SK-N-SH (cell line): ENCODE measurements around the gene CCDC78. TPM values are rescaled to one million over a fixed set of nuclear protein-coding genes. Genes with fewer than 3 reads are reported as not detected.

Experiments
- CTCF ChIA-PET: fragments of 300-600, 350-600 bp; formaldehyde crosslinking; extraction: SDS; loops from one replicate; lab custom pipeline; 2021; lab: Yijun Ruan, JAX
- POLR2A ChIA-PET: fragments of 350-600 bp; sonication (Branson Sonifier 250); formaldehyde crosslinking; extraction: SDS; loops from one replicate; lab custom pipeline; 2020; ENCODE audit warnings: antibody characterized with exemption, inconsistent platforms; lab: Yijun Ruan, JAX
- DNase-seq: peaks from one replicate; pipeline ENCODE4 v3.0.0; 2012
- H2AFZ ChIP-seq: fragments of 200-600 bp; sonication (generic); 2 replicates; pipeline ENCODE4 v1.8.1; 2016; ENCODE audit warnings: antibody characterized with exemption, mild to moderate bottlenecking, low read depth
- H3F3A ChIP-seq: fragments of 200-600 bp; sonication (generic); replicated peaks from 2 replicates; pipeline ENCODE3; 2016; ENCODE audit warnings: antibody characterized with exemption, mild to moderate bottlenecking; ENCODE audit not compliant: insufficient read depth
- H3K27ac ChIP-seq, 2 experiments: fragments of 200-500 bp in 1 of 2; fragments of 200-600 bp in 1 of 2; sonication (Bioruptor generic) in 1 of 2; sonication (generic), shearing (Covaris generic) in 1 of 2; 2 replicates each; pipeline versions ENCODE4 v1.5.1 to v1.6.1; 2014 to 2016; ENCODE audit warnings: low read depth in 2 of 2, inconsistent platforms in 1 of 2, low read length in 1 of 2, mild to moderate bottlenecking in 1 of 2, mixed read lengths in 1 of 2
- H3K27me3 ChIP-seq: fragments of 200-600 bp; sonication (generic), shearing (Covaris generic); 2 replicates; pipeline ENCODE4 v1.6.1; 2016; ENCODE audit warnings: mixed run types; ENCODE audit not compliant: insufficient read depth
- H3K36me3 ChIP-seq, 2 experiments: fragments of 200-500 bp in 1 of 2; fragments of 200-600 bp in 1 of 2; sonication (Bioruptor generic) in 1 of 2; sonication (generic) in 1 of 2; replicated peaks in 1 of 2; 2 replicates each; pipeline versions ENCODE3 to v1.5.1; 2014 to 2016; ENCODE audit warnings: low read length in 1 of 2, mild to moderate bottlenecking in 1 of 2; ENCODE audit not compliant: insufficient read depth in 2 of 2, control insufficient read depth in 1 of 2
- H3K4me1 ChIP-seq, 2 experiments: fragments of 200-500 bp in 1 of 2; fragments of 200-600 bp in 1 of 2; sonication (Bioruptor generic) in 1 of 2; sonication (generic), shearing (Covaris generic) in 1 of 2; 2 replicates each; pipeline versions ENCODE4 v1.5.1 to v1.6.1; 2014 to 2016; ENCODE audit warnings: low read depth in 1 of 2, low read length in 1 of 2, mixed run types in 1 of 2; ENCODE audit not compliant: insufficient read depth in 2 of 2, control insufficient read depth in 1 of 2
- H3K4me2 ChIP-seq: fragments of 200-600 bp; sonication (generic), shearing (Covaris generic); 2 replicates; pipeline ENCODE4 v1.6.1; 2017; ENCODE audit warnings: mixed run types
- H3K4me3 ChIP-seq, 2 experiments: fragments of 200-500 bp in 1 of 2; fragments of 200-600 bp in 1 of 2; sonication (Bioruptor generic) in 1 of 2; sonication (generic), shearing (Covaris generic) in 1 of 2; 2 replicates each; pipeline versions ENCODE4 v1.5.1 to v1.8.1; 2014 to 2016; ENCODE audit warnings: low read depth in 2 of 2, inconsistent platforms in 1 of 2, low read length in 1 of 2, mild to moderate bottlenecking in 1 of 2, mixed read lengths in 1 of 2, moderate library complexity in 1 of 2
- H3K79me2 ChIP-seq: fragments of 200-600 bp; sonication (generic); 2 replicates; pipeline ENCODE4 v1.8.1; 2017; ENCODE audit warnings: mild to moderate bottlenecking; ENCODE audit not compliant: insufficient read depth
- H3K9ac ChIP-seq: fragments of 200-600 bp; sonication (generic); 2 replicates; pipeline ENCODE4 v1.6.1; 2017; ENCODE audit warnings: mixed run types
- H3K9me2 ChIP-seq: fragments of 200-600 bp; sonication (generic); 2 replicates; pipeline ENCODE4 v1.6.1; 2017; ENCODE audit warnings: mixed run types
- H3K9me3 ChIP-seq: fragments of 200-600 bp; sonication (generic); 2 replicates; pipeline ENCODE4 v1.6.1; 2017; ENCODE audit warnings: mixed run types, mild to moderate bottlenecking, moderate library complexity
- H4K20me1 ChIP-seq: fragments of 200-600 bp; sonication (generic); 2 replicates; pipeline ENCODE4 v1.6.1; 2017; ENCODE audit warnings: mild to moderate bottlenecking, mixed run types; ENCODE audit not compliant: insufficient read depth
- CHD2 ChIP-seq: fragments of 150-350 bp; IDR thresholded peaks from 2 replicates; pipeline ENCODE4 v1.6.1; 2018; ENCODE audit warnings: low read length; ENCODE audit not compliant: partially characterized antibody
- EP300 ChIP-seq, 2 experiments: IDR thresholded peaks; 2 replicates each; pipeline versions ENCODE4 v1.4.0 to v1.6.1; 2012; ENCODE audit warnings: borderline replicate concordance in 1 of 2, low read depth in 1 of 2, low read length in 1 of 2
- EZH2phosphoT487 ChIP-seq: fragments of 200-600 bp; sonication (generic); IDR thresholded peaks from 2 replicates; pipeline ENCODE4 v1.6.1; 2017; ENCODE audit warnings: low read depth, mixed run types, mild to moderate bottlenecking, antibody characterized with exemption, moderate library complexity, borderline replicate concordance
- FOXJ3 ChIP-seq: sonication (generic); formaldehyde crosslinking; IDR thresholded peaks from 2 replicates; pipeline ENCODE4 v1.5.1; 2020; ENCODE audit warnings: mild to moderate bottlenecking, missing genetic modification reagents
- GABPA ChIP-seq: IDR thresholded peaks from 2 replicates; pipeline ENCODE4 v1.4.0; 2012; ENCODE audit warnings: low read depth, mild to moderate bottlenecking
- GATA2 ChIP-seq: sonication (generic); formaldehyde crosslinking; IDR thresholded peaks from 2 replicates; pipeline ENCODE4 v1.5.0; 2020; ENCODE audit warnings: mild to moderate bottlenecking, missing genetic modification reagents
- IRF3 ChIP-seq: fragments of 150-350 bp; IDR thresholded peaks from 2 replicates; pipeline ENCODE4 v1.6.1; 2016; ENCODE audit warnings: mild to moderate bottlenecking, low read depth, low read length
- MEF2A ChIP-seq: IDR thresholded peaks from 2 replicates; pipeline ENCODE4 v1.4.0; 2012; ENCODE audit warnings: low read depth, borderline replicate concordance
- MXI1 ChIP-seq: IDR thresholded peaks from 2 replicates; pipeline ENCODE4 v1.6.1; 2012; ENCODE audit warnings: mild to moderate bottlenecking, low read depth, low read length, improper control_type of control experiment
- NFIC ChIP-seq: IDR thresholded peaks from 2 replicates; pipeline ENCODE4 v1.4.0; 2012; ENCODE audit warnings: borderline replicate concordance
- PBX3 ChIP-seq: IDR thresholded peaks from 2 replicates; pipeline ENCODE4; 2012
- POLR2AphosphoS5 ChIP-seq: IDR thresholded peaks from 2 replicates; pipeline ENCODE4 v1.6.1; 2012; ENCODE audit warnings: low read depth, low read length
- RAD21 ChIP-seq: IDR thresholded peaks from 2 replicates; pipeline ENCODE4 v1.6.1; 2012; ENCODE audit warnings: mild to moderate bottlenecking, low read length
- RCOR1 ChIP-seq: fragments of 150-350 bp; IDR thresholded peaks from 2 replicates; pipeline ENCODE4 v1.6.1; 2017; ENCODE audit warnings: antibody characterized with exemption, low read length
- RXRA ChIP-seq: IDR thresholded peaks from 2 replicates; pipeline ENCODE4 v1.4.0; 2012; ENCODE audit warnings: low read depth, mild to moderate bottlenecking, borderline replicate concordance
- TAF1 ChIP-seq: IDR thresholded peaks from 2 replicates; pipeline ENCODE4 v1.6.1; 2012; ENCODE audit warnings: low read depth, mild to moderate bottlenecking, low read length, moderate library complexity, borderline replicate concordance
- TCF12 ChIP-seq: IDR thresholded peaks from 2 replicates; pipeline ENCODE4 v1.4.0; 2012
- TEAD4 ChIP-seq: IDR thresholded peaks from 2 replicates; pipeline ENCODE4 v1.4.0; 2012; ENCODE audit warnings: mild to moderate bottlenecking, borderline replicate concordance; ENCODE audit not compliant: insufficient read depth
- WGBS: methylation state at CpG from one replicate; pipeline ENCODE4 v1.1.6; 2017; ENCODE audit warnings: low lambda C conversion rate; 5-methylcytosine and 5-hydroxymethylcytosine counted together
- polyA plus RNA-seq, 3 experiments: library from polyadenylated mRNA; depleted of rRNA; stranded (reverse); fragments of >200 nt; gene quantifications; 2 replicates each; pipeline ENCODE4 v1.2.3, GENCODE V29; 2012
- TF ChIP-seq, protein P1 (sequence below): fragments of 150-350 bp; IDR thresholded peaks from 2 replicates; pipeline ENCODE4 v1.6.1; 2017; ENCODE audit warnings: antibody characterized with exemption, low read length, low read depth, borderline replicate concordance

CCDC78 gene
- polyA plus RNA-seq, 1 of the 3 experiments (the other 2 are of a cell fraction) = 15.4 TPM

GRCh38 chr16:711084-711483 is 15.2 kb downstream of the CCDC78 start:
- Histone ChIP-seq H3K27me3 (no peaks in the 10 kb centered on the region), H3K4me1 (peaks cover 23 to 42% of the 10 kb centered on the region in 2 experiments; a peak in 2 of 4 replicates)

DNA sequence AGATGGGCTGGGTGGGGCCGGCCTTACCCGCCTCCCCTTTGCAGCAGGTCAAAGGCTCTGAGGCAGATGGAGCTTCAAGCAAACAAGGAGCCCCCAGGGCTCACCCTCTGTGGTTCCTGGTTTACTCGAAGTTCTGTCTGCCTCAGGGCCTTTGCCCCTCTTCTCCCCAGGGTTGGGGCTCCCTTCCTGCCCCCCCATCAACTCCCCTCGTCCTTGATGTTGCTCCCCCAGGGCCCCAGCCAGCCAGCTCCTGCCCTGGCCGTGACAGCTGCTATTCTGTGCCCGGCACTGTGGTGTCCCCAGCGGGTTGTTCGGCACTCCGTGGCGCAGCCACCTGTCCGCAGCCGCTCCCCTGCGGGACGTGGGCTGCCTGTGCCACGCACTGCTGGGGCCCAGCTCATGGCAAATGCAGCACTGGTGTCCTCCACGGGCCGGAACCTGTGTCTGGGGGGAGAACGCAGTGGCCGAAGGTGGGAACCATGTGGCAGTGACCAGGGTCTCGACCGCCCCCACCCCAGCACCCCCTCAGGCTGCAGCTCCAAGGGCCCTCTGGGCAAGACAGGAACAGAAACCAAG is 15.7 kb downstream of the CCDC78 start:
- POLR2A ChIA-PET = interaction anchor here (0.6 to 2.8 kb wide), 4 partner anchors 10 to 35 kb away, joined by 4 to 19 read pairs (median 4); partner anchors contain the start of gene ANTKMT
- H3K9me2 ChIP-seq = no peaks in the 10 kb centered on the region
- DNase-seq = no peak
- CTCF ChIA-PET = interaction anchor here (0.9 to 22.4 kb wide), 12 partner anchors 9 to 393 kb away, joined by 3 to 358 read pairs (median 5); partner anchors contain the start of genes ANTKMT, CCDC78, CHTF18 and CIAO3
- WGBS = 73% methylated on average over 12 of the region's 21 CpGs
- H3K4me2 ChIP-seq = peak overlapping the region; percentile 95; the same call in 1 of the 2 replicates
- no peaks in the 10 kb centered on the region for H3K79me2 ChIP-seq
- H4K20me1 ChIP-seq = no peaks in the 10 kb centered on the region
- TF ChIP-seq TCF12 = no peak
- TF ChIP-seq CHD2 = no peak
- no peak for TF ChIP-seq TAF1
- no peak for TF ChIP-seq NFIC
- TF ChIP-seq RAD21 = no peak
- TF ChIP-seq MXI1 = no peak
- TF ChIP-seq TEAD4 = no peak
- TF ChIP-seq GATA2 (CRISPR knock-in tag) = no peak
- TF ChIP-seq POLR2AphosphoS5 = no peak
- TF ChIP-seq EZH2phosphoT487 = no peak
- no peak for TF ChIP-seq EP300 (IDR thresholded peaks at IDR 0.05; ENCODE audit: borderline replicate concordance in 1 of 2, low read depth in 1 of 2, low read length in 1 of 2)
- TF ChIP-seq RXRA = no peak
- TF ChIP-seq IRF3 = no peak
- TF ChIP-seq PBX3 = no peak
- TF ChIP-seq, protein P1, sequence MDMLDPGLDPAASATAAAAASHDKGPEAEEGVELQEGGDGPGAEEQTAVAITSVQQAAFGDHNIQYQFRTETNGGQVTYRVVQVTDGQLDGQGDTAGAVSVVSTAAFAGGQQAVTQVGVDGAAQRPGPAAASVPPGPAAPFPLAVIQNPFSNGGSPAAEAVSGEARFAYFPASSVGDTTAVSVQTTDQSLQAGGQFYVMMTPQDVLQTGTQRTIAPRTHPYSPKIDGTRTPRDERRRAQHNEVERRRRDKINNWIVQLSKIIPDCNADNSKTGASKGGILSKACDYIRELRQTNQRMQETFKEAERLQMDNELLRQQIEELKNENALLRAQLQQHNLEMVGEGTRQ = no peak
- TF ChIP-seq GABPA = no peak
- no peak for TF ChIP-seq RCOR1
- no peak for TF ChIP-seq FOXJ3
- no peak for TF ChIP-seq MEF2A
- no peaks in the 10 kb centered on the region for H3K36me3 ChIP-seq
- H3F3A ChIP-seq = peaks cover 30% of the 10 kb centered on the region
- peaks cover 23 to 38% of the 10 kb centered on the region in 2 experiments; a peak in 2 of 4 replicates for H3K4me1 ChIP-seq
- peak overlapping the region; percentile 82 to 84; a peak in 3 of 4 replicates for H3K27ac ChIP-seq
- H3K9me3 ChIP-seq = no peaks in the 10 kb centered on the region
- H3K27me3 ChIP-seq = no peaks in the 10 kb centered on the region
- no peak overlapping the region for H2AFZ ChIP-seq
- peak overlapping the region; percentile 60; the same call in 1 of the 2 replicates for H3K9ac ChIP-seq
- H3K4me3 ChIP-seq = no peak overlapping the region

More at GRCh38 chr16:711084-711483, 15.2 kb downstream of the CCDC78 start:
- Histone ChIP-seq H3K79me2 (0 out of 2 replicates have a peak, but pooled peaks cover 2% of the 10 kb centered on the region), H3K4me2 (peak overlapping the region; percentile 47; the same call in 1 of the 2 replicates), H3K9me2 (no peaks in the 10 kb centered on the region), H3K9me3 (no peaks in the 10 kb centered on the region), H3F3A (peaks cover 30% of the 10 kb centered on the region), H3K9ac (no peak overlapping the region), H3K4me3 (no peak overlapping the region), H4K20me1 (no peaks in the 10 kb centered on the region), H3K27ac (no peak overlapping the region), H3K36me3 (no peaks in the 10 kb centered on the region), H2AFZ (no peak overlapping the region)
- 80% methylated on average over 5 of the region's 12 CpGs for WGBS
- ChIA-PET POLR2A (no interaction called here), CTCF (interaction anchor here (0.9 to 22.4 kb wide), 9 partner anchors 9 to 392 kb away, joined by 4 to 358 read pairs (median 6); partner anchors contain the start of genes ANTKMT, CCDC78, CIAO3 and HAGHL)
- no peak for TF ChIP-seq MEF2A
- DNase-seq = no peak
